ENCODE results near the gene WDR53.
"Not testable (repeated sequence)": the region's sequence is repeated elsewhere in the genome, so short reads cannot be mapped to it uniquely, and the experiment has no call there.

Gene WDR53

DNA sequence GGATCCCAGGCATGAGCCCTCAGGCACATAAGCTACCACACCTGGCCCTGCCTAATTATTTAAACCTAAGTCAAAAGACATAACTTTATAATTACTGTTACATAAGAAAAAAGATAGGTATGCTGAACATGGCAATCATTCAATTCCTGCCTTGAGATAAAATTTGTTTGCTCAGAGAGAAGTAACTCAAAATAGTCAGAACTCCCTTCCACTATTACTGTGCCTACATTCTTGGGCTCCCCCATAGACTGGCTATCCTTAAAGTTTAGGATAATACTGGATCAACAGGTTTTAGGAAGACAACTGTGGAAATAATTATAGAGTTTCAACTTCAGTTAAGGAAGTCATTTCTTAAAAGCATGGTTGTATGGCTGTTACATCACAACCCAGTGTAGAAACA is 9.9 kb downstream of the WDR53 start:
- DNase-seq (ENCODE audit: low spot score): no peak

DNA sequence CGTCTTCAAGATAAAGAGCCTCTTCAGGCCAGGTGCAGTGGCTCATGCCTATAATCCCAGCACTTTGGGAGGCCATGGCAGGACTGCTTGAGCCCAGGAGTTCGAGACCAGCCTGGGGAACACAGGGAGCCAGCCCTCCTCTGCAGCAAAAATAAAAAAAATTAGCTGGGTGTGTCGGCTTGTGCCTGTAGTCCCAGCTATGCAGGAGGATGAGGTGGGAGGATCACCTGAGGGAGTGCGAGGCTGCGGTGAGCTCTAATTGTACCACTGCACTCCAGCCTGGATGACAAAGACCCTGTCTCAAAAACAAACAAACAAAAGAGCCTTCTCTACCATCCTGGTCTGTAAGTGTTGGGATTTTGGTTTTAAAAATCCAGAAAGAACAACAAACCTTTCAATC is 11.1 kb downstream of the WDR53 start:
- no peak for DNase-seq (ENCODE audit: low spot score)

DNA sequence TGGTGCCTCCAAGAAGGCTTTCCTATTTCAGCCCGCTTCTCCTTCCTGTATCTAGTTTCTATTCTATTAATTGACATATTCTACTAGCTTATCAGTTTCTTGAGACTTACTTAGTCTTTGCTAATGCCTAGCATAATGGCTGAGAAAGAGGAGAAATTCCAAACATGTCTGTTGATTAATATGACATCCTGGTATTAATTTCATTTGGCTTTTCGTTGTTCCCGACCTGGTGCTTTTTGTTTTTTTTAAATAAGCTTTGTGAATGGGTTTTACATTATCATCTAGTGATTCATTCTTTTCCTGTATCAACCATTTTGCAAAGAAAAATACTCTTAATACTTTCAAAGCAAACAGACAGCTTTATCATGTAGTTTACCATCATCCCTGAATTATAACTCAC is 13.1 kb downstream of the WDR53 start:
- no peak for DNase-seq (ENCODE audit: low spot score)

DNA sequence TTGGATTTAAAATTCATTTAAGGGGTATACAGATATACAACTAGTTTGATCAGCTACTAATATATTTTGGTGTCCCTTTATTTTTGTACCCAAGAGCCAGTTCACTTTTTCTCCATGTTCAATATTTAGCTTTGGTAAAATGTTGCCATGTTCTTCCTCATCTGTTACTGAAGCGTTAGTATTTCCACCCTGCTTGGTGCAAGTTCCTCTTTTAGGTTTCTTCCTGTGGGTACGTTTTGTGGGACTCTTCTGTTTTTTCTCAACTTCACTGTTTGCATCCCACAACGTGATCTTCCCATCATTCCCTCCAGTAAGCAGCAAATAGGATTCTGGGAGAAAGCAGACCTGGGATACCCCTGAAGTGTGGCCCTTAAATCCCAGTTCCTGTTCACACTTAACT is 14.1 kb downstream of the WDR53 start:
- no peak for DNase-seq (ENCODE audit: low spot score)

DNA sequence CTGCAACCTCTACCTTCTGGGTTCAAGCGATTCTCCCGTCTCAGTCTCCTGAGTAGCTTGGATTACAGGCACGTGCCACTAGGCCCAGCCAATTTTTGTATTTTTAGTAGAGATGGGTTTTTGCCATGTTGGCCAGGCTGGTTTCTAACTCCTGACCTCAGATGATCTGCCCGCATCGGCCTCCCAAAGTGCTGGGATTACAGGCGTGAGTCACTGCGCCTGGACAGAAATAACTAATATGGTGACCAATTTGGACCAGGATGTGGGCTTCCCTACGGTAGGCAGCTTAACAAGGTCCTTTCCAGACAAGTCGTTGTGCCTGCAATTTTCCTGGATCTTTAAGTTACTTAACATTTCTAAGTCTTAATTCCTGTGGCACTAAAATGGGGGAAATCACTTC is 14.8 kb downstream of the WDR53 start:
- no peak for DNase-seq (ENCODE audit: low spot score)

DNA sequence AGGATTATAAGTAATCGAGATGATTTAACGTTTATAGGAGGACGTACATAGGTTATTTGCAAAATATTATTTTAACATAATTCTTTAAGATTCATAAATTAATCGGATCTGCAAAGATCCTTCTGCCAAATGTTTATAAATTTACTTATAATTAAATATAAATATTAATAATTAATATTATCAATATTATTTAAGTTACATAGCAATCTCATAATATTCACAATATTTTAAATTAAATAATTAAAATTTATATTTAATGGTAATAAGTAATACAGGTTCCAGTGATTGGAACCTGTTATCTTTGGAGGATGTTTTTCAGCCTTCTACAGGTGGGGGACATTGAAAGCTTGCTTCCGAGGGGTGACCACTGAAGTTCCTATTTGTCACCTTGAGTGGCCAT is 16.1 kb downstream of the WDR53 start:
- DNase-seq (ENCODE audit: low spot score): no peak

DNA sequence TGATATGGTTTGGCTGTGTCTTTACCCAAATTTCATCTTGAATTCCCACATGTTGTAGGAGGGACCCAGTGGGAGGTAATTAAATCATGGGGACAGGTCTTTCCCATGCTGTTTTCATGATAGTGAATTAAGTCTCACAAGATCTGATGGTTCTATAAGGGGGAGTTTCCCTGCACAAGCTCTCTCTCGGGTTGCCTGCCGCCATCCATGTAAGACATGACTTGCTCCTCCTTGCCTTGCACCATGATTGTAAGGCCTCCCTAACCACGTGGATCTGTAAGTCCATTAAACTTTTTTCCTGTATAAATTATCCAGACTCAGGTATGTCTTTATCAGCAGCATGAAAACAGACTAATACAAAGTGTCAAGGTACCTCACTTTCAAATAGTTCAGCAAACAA is 18.2 kb downstream of the WDR53 start:
- DNase-seq (ENCODE audit: low spot score): not testable (repeated sequence)

DNA sequence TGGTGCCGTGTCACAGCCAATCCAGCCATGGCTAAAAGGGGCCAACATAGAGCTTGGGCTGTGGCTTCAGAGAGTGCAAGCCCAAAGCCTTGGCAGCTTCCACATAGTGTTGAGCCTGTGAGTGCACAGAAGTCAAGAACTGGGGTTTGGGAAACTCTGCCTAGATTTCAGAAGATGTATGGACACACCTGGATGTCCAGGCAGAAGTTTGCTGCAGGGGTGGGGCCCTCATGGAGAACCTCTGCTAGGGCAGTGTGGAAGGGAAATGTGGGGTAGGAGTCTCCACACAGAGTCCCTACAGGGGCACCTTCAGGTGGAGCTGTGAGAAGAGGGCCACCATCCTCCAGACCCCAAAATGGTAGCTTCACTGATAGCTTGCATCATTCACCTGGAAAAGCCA is 19.0 kb downstream of the WDR53 start:
- DNase-seq (ENCODE audit: low spot score): not testable (repeated sequence)

DNA sequence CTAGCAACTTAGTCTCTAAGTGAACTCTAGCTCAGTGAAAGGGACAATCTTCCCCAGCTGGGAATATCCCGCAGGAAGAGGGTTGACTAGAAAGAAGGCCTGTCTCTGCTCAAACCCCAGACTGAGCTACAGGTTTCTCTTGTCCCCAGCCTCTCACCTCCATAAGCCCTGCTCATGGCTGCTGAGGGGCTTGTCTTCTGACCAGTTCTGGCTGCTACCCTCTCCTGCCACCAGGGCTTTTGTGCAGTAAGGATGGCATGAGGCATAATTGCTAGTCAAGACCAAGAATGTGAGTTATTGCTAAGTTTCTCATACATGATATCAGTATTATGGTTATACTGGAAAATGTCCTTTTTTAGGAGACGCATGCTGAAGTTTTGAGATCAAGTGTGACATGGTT is 21.3 kb downstream of the WDR53 start:
- no peak for DNase-seq (ENCODE audit: low spot score)

DNA sequence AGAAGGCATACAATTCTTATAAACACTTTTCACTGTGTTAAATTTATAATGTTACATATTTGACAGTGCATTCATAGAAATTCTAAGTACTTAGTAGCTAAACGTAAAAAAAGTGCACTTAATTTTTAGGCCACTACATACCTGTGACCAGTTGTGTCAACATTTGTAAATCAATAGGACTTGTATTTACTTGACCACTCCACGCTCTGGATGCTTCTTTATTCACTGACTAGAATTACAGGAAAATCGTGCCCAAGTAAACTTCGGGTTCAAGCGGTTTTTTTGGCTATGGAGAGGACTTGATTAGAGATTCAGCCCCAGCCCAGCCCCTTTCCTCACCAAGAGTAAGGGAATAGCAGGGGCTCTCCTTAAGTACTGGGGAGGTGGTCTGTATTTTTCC is 21.8 kb downstream of the WDR53 start:
- DNase-seq (ENCODE audit: low spot score): no peak

DNA sequence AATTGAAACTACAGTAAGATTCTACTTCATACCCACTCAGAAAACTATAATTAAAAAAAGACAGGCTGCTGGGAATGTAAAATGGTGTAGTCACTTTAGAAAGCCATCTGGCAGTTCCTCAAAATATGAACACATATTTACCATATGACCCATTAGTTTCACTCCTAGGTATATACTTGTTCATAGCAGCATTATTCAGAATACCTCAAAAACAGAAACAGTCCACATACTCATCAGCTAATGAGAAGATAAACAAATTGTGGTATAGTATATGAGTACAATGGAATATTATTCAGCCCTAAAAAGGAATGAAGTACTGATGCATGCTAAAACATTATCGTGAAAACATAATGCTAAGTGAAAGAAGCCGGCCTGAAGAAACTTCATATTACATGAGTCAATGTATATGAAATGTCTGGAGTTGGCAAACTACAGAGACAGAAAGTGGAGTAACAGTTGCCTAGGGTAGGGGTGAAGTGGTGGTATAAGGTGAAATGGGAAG is 23.8 kb downstream of the WDR53 start:
- DNase-seq (ENCODE audit: low spot score): no peak

DNA sequence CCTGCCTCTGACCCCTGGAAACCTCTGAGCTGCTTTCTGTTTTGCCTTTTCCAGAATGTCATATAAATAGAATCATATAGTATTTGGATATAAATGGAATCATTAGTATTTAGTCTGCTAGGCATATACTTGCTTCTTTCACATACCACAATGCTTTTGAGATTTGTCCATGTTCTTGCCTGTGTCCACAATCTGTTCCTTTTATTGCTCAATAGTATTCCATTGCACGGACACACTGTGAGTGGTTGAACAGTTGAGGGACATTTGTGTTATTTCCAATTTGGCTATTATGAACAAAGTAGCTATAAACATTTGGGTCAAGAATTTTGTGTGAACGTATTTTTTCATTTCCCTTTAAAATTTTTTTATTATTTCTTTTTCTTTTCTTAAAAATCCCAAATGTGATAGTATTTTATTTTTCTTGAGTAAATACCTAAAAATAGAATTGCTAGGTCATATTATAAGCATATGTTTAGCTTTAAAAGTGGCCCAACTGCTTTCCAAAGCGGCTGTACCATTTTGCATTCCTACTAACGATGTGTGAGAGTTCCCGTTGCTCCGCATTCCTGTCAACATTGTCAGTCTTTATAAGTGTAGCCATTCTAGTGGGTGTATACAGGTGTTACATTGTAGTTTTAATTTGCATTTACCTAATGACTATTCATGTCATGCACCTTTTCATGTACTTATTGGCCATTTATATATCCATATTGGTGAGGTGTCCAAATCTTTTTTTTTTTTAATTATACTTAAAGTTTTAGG is 26.5 kb downstream of the WDR53 start:
- no peak for DNase-seq (ENCODE audit: low spot score)

DNA sequence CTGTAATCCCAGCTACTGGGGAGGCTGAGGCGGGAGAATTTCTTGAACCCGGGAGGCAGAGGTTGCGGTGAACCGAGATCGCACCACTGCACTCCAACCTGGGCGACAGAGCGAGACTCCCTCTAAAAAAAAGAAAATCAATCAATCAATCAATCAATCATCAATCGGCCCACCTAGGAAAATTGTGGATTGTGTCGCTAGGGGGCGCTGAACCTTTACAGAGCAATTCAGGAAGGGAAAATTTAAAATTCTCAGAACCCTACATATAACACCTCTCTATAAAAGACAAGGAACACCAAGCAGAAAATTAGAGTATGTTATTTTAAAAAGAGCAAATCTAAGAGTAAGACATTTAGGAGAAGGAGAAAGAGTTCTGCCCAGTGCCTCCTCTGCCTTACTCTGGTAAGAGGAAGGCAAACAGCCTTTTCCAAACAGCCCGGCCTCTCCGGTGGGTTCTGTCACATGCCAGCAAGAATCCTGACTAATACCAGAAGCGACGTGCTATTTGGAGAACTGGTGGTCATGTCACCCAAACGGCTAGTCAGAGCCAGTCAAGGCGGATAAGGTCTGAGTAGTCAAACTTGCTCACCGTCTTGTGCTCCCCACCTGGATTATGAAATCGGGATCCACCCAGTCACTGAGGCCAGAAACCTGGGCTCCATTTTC is 30.9 kb downstream of the WDR53 start:
- DNase-seq (ENCODE audit: low spot score): peak; percentile 62

DNA sequence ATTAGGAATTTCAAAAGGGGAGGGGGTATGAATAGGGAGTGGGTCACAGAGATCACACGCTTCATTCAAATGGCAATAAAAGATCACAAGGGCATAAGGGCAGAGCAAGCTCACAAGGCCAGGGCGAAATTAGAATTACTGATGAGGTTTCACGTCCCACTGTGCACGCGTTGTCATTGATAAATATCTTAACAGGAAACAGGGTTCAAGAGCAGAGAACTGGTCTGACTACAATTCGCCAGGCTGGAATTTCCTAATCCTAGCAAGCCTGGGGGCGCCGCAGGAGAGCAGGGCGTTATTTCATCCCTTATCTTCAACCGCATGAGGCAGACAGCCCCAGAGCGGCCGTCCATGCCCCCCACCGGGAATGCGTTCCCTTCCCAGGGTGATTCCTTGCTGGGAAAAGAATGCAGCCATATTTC is 35.1 kb downstream of the WDR53 start:
- DNase-seq (ENCODE audit: low spot score): no peak

DNA sequence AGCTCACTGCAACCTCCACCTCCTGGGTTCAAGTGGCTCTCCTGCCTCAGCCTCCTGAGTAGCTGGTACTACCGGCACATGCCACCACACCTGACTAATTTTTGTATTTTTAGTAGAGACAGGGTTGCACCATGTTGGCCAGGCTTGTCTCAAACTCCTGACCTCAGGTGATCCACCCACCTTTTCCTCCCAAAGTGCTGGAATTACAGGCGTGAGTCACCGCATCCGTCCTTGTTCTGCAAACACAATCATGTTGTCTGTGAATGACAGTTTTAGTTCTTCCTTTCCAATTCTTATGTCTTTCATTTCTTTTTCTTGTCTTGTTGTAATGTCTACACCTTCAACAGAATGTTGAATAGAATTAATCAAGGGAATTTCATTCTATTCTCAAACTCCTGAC is 36.9 kb downstream of the WDR53 start:
- DNase-seq (ENCODE audit: low spot score): no peak

DNA sequence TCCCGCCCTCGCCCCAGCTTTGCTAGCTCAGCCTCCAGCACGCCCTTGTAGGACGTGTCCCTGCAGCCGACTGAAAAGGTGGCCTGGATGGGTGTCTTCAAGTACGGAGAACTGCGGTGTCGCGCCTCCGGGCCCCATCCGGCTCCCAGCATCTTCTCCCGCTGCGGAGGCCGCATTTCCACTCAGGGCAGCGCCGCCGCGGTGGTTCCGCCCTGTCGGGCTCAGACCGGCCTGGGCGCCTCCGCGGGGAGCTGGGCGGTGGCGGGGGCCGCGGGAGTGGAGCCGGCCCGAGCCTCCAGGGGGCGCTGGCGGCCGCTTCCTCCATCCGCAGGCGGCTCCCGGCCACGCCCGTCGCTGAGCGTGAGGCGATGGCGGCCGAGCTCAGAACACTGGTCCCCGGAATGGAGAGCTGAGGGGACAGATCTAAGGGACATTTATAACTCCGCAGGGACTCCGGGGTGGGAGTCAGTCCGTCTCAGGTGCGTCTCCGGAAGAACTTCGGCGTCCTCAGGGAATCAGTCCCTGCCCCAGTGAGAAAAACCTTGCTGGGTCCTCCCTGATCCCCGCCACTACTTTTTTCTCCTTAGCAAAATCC is 39.6 kb downstream of the WDR53 start:
- DNase-seq (ENCODE audit: low spot score): peak; percentile 89

DNA sequence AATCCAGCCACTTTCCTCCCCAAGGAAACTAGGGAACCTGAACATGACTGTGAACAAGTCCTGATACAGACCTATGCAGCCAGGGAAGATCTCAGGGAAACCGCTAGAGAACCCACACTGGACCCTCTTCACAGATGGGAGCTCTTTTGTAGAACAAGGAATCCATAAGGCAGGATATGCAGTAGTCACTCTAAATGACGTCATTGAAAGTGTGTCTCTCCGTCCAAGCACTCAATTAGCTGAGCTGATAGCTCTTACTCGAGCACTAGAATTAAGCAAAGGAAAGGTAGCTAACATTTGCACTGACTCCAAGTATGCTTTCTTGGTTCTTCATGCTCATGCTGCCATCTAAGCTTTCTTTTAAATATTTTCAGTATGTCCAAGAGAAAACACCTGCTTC is 43.2 kb downstream of the WDR53 start:
- no peak for DNase-seq (ENCODE audit: low spot score)

DNA sequence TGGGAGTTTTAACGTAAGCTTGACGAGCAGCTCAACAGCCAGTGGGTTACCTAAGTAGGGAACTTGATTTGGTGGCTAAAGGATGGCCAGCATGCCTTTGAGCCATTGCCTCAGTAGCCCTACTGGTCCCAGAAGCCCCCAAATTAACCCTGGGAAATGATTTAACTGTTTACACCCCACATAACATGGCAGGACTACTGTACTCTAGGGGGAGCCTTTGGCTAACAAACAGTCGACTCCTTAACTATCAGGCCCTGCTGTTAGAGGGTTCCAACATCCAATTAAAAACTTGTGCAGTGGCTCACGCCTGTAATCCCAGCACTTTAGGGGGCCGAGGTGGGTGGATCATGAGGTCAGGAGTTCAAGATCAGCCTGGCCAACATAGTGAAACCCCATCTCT is 43.8 kb downstream of the WDR53 start:
- no peak for DNase-seq (ENCODE audit: low spot score)

DNA sequence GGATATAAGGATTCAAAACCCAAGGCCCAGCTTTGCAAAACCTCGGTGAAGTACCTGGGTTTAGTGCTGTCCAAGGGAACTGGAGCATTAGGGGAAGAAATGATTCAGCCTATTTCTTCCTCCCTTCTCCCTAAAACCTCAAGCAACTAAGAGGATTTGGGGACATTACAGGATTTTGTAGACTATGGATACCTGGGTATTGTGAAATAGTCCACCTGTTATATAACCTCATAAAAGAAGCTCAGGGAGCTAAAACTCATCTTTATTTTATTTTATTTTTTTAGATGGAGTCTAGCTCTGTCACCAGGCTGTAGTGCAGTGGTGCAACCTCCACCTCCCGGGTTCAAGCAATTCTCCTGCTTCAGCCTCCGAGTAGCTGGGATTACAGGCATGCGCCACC is 44.5 kb downstream of the WDR53 start:
- no peak for DNase-seq (ENCODE audit: low spot score)

DNA sequence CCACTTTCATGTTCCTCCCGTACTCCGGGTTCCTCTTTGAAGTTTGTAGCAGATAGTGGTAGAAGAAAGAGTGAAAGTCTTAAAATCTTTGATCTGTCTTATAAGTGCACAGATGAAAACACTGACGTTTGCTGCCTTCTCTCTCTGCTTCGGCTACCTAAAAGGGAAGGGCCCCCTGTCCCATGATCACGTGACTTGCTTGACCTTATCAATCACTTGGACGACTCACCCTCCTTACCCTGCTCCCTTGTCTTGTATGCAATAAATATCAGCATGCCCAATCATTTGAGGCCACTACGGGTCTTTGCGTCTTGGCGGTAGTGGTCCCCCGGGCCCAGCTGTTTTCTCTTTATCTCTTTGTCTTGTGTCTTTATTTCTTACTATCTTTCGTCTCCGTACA is 47.1 kb downstream of the WDR53 start:
- DNase-seq (ENCODE audit: low spot score): not testable (repeated sequence)

DNA sequence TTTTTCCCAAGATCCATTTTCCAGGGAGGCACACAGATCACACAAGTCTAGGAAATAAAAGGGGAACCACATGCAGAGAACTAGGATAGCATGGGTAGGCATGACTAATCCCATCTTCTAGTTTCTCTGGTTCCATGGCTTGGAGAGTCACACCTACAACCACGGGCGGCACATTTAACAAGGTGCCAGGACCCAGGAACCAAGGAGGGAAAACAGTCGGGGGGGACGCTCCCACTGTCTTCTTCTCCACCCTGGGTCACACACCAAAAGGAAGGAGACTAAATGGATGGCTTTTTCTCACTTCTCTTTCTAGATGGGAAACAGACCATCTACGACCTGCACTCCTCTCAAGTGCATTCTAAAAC is 48.7 kb downstream of the WDR53 start:
- DNase-seq (ENCODE audit: low spot score): no peak

DNA sequence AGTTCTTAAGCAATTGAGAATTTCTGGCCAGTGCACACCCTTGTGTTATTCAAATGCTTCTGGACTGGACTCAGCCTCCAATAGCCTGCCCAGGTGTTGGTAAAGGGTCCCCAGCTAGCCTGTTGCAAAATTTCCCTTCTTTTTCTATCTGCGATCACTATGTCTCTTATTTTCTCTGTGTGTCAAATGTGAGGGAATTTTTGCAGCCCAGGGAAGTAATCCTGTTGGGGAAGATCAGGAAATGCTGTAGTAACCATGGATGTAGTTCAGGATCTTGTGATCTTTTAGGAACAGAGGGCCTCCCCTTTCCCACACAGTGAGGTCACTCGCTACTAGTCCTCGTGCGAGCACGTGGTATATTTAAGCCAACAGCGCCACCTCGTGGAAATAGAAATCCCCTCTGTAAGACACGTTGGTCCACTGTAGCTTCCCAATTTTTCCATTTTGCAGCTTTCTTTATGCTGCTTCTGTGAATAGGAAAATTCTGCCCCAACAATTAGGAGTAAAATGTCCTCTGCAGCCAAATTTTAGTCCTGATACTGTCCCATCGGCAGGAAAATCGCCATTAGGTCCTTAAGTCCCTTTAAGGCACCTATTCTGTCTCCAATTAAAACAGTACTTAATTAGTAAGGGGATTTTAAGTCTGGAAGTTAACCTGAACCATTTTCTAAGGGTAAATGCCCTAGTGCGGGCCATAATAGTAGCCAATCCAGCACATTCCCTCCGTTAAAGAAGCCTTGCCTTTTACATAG is 49.2 kb downstream of the WDR53 start:
- DNase-seq (ENCODE audit: low spot score): no peak

DNA sequence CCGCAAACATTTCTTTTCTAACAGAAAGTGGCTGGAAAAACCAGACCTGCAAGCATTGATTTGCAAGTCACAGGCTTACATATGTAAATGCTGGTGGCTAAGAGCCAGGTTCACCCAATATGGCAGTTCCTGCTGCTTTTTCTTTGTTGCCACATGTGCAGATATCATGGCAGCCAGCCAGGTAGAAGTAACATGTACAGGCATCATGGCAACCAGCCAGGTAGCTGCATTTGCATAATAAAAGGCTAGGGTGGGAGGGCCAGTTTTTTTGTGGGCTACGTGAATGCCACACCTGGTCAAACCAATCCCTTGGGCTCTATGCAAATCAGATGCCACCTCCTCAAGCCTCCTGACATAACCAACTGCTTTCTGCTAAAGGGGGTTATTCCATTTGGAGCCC is 50.4 kb downstream of the WDR53 start:
- DNase-seq (ENCODE audit: low spot score): no peak

Data from ecto neural progenitor cell (in vitro differentiated cells).